ENCODE measurements around the gene LIX1. TPM values are rescaled to one million over a fixed set of nuclear protein-coding genes. Genes with fewer than 3 reads are reported as not detected.

Gene LIX1
- total RNA-seq, 1 experiment from 2014 or later = not detected

DNA sequence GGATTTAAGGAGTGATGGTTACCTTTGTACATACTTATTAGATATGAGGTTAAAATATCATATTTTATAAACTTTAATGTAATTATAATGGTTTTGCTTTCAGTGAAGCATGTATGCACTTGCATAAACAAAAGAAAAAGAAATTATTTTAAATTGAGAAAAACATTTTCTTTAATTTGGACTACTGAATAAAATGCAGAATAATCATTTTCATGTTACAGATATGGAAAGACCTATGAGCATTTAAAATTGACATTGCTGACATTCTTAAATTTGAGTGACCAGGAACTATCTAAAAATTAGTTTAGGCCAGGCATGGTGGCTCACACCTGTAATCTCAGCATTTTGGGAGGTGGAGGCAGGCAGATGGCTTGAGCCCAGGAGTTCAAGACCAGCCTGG, 49.2 kb downstream of the LIX1 start:
- ChIA-PET CTCF (interaction anchor here (0.7 kb wide), 1 partner anchor 1088 kb away, joined by 3 read pairs; no protein-coding TSS in a partner anchor), POLR2A (no interaction called here)
- peaks cover 29% of the 10 kb centered on the region for H3K4me1 Mint-ChIP-seq
- no peak overlapping the region for H3K27ac Mint-ChIP-seq
- no peak overlapping the region for H3K4me3 Mint-ChIP-seq
- no peak for TF ChIP-seq SP1 (CRISPR knock-in tag; conservative IDR thresholded peaks at IDR 0.05)
- TF ChIP-seq, protein P1, sequence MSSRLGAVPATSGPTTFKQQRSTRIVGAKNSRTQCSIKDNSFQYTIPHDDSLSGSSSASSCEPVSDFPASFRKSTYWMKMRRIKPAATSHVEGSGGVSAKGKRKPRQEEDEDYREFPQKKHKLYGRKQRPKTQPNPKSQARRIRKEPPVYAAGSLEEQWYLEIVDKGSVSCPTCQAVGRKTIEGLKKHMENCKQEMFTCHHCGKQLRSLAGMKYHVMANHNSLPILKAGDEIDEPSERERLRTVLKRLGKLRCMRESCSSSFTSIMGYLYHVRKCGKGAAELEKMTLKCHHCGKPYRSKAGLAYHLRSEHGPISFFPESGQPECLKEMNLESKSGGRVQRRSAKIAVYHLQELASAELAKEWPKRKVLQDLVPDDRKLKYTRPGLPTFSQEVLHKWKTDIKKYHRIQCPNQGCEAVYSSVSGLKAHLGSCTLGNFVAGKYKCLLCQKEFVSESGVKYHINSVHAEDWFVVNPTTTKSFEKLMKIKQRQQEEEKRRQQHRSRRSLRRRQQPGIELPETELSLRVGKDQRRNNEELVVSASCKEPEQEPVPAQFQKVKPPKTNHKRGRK (CRISPR knock-in tag; IDR thresholded peaks at IDR 0.05; ENCODE audit: borderline replicate concordance) = no peak
- TF ChIP-seq, protein P2, sequence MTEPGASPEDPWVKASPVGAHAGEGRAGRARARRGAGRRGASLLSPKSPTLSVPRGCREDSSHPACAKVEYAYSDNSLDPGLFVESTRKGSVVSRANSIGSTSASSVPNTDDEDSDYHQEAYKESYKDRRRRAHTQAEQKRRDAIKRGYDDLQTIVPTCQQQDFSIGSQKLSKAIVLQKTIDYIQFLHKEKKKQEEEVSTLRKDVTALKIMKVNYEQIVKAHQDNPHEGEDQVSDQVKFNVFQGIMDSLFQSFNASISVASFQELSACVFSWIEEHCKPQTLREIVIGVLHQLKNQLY (CRISPR knock-in tag; IDR thresholded peaks at IDR 0.05) = no peak
- no peak for TF ChIP-seq GTF2I (CRISPR knock-in tag; conservative IDR thresholded peaks at IDR 0.05)
- no peak for TF ChIP-seq NR3C1 (CRISPR knock-in tag; conservative IDR thresholded peaks at IDR 0.05; ENCODE audit: low read depth)
- TF ChIP-seq KAT7 (CRISPR knock-in tag; IDR thresholded peaks at IDR 0.05; ENCODE audit: borderline replicate concordance) = no peak
- TF ChIP-seq ZNF219 (CRISPR knock-in tag; IDR thresholded peaks at IDR 0.05; ENCODE audit: borderline replicate concordance) = no peak
- TF ChIP-seq OVOL2 (CRISPR knock-in tag; IDR thresholded peaks at IDR 0.05; ENCODE audit: borderline replicate concordance) = no peak
- TF ChIP-seq JUN (CRISPR knock-in tag; IDR thresholded peaks at IDR 0.05) = no peak
- TF ChIP-seq, protein P3, sequence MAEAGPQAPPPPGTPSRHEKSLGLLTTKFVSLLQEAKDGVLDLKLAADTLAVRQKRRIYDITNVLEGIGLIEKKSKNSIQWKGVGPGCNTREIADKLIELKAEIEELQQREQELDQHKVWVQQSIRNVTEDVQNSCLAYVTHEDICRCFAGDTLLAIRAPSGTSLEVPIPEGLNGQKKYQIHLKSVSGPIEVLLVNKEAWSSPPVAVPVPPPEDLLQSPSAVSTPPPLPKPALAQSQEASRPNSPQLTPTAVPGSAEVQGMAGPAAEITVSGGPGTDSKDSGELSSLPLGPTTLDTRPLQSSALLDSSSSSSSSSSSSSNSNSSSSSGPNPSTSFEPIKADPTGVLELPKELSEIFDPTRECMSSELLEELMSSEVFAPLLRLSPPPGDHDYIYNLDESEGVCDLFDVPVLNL (CRISPR knock-in tag; IDR thresholded peaks at IDR 0.05; ENCODE audit: borderline replicate concordance, low read depth) = no peak
- TF ChIP-seq, protein P4, sequence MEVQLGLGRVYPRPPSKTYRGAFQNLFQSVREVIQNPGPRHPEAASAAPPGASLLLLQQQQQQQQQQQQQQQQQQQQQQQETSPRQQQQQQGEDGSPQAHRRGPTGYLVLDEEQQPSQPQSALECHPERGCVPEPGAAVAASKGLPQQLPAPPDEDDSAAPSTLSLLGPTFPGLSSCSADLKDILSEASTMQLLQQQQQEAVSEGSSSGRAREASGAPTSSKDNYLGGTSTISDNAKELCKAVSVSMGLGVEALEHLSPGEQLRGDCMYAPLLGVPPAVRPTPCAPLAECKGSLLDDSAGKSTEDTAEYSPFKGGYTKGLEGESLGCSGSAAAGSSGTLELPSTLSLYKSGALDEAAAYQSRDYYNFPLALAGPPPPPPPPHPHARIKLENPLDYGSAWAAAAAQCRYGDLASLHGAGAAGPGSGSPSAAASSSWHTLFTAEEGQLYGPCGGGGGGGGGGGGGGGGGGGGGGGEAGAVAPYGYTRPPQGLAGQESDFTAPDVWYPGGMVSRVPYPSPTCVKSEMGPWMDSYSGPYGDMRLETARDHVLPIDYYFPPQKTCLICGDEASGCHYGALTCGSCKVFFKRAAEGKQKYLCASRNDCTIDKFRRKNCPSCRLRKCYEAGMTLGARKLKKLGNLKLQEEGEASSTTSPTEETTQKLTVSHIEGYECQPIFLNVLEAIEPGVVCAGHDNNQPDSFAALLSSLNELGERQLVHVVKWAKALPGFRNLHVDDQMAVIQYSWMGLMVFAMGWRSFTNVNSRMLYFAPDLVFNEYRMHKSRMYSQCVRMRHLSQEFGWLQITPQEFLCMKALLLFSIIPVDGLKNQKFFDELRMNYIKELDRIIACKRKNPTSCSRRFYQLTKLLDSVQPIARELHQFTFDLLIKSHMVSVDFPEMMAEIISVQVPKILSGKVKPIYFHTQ (CRISPR knock-in tag; IDR thresholded peaks at IDR 0.05) = no peak
- TF ChIP-seq SMAD3 (CRISPR knock-in tag; IDR thresholded peaks at IDR 0.05; ENCODE audit: borderline replicate concordance) = no peak
- TF ChIP-seq, protein P5, sequence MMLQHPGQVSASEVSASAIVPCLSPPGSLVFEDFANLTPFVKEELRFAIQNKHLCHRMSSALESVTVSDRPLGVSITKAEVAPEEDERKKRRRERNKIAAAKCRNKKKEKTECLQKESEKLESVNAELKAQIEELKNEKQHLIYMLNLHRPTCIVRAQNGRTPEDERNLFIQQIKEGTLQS (CRISPR knock-in tag; conservative IDR thresholded peaks at IDR 0.05) = no peak
- TF ChIP-seq, protein P6, sequence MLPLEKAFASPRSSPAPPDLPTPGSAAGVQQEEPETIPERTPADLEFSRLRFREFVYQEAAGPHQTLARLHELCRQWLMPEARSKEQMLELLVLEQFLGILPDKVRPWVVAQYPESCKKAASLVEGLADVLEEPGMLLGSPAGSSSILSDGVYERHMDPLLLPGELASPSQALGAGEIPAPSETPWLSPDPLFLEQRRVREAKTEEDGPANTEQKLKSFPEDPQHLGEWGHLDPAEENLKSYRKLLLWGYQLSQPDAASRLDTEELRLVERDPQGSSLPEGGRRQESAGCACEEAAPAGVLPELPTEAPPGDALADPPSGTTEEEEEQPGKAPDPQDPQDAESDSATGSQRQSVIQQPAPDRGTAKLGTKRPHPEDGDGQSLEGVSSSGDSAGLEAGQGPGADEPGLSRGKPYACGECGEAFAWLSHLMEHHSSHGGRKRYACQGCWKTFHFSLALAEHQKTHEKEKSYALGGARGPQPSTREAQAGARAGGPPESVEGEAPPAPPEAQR (CRISPR knock-in tag; IDR thresholded peaks at IDR 0.05) = no peak
- no peak for TF ChIP-seq MYBL2 (CRISPR knock-in tag; IDR thresholded peaks at IDR 0.05)
- TF ChIP-seq, protein P7, sequence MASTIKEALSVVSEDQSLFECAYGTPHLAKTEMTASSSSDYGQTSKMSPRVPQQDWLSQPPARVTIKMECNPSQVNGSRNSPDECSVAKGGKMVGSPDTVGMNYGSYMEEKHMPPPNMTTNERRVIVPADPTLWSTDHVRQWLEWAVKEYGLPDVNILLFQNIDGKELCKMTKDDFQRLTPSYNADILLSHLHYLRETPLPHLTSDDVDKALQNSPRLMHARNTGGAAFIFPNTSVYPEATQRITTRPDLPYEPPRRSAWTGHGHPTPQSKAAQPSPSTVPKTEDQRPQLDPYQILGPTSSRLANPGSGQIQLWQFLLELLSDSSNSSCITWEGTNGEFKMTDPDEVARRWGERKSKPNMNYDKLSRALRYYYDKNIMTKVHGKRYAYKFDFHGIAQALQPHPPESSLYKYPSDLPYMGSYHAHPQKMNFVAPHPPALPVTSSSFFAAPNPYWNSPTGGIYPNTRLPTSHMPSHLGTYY (CRISPR knock-in tag; IDR thresholded peaks at IDR 0.05) = no peak
- no peak for TF ChIP-seq GABPB1 (CRISPR knock-in tag; IDR thresholded peaks at IDR 0.05)
- no peak for TF ChIP-seq NFATC4 (CRISPR knock-in tag; IDR thresholded peaks at IDR 0.05)
- TF ChIP-seq, protein P8, sequence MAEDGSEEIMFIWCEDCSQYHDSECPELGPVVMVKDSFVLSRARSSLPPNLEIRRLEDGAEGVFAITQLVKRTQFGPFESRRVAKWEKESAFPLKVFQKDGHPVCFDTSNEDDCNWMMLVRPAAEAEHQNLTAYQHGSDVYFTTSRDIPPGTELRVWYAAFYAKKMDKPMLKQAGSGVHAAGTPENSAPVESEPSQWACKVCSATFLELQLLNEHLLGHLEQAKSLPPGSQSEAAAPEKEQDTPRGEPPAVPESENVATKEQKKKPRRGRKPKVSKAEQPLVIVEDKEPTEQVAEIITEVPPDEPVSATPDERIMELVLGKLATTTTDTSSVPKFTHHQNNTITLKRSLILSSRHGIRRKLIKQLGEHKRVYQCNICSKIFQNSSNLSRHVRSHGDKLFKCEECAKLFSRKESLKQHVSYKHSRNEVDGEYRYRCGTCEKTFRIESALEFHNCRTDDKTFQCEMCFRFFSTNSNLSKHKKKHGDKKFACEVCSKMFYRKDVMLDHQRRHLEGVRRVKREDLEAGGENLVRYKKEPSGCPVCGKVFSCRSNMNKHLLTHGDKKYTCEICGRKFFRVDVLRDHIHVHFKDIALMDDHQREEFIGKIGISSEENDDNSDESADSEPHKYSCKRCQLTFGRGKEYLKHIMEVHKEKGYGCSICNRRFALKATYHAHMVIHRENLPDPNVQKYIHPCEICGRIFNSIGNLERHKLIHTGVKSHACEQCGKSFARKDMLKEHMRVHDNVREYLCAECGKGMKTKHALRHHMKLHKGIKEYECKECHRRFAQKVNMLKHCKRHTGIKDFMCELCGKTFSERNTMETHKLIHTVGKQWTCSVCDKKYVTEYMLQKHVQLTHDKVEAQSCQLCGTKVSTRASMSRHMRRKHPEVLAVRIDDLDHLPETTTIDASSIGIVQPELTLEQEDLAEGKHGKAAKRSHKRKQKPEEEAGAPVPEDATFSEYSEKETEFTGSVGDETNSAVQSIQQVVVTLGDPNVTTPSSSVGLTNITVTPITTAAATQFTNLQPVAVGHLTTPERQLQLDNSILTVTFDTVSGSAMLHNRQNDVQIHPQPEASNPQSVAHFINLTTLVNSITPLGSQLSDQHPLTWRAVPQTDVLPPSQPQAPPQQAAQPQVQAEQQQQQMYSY (CRISPR knock-in tag; IDR thresholded peaks at IDR 0.05) = no peak
- H3K9me3 Mint-ChIP-seq = peaks cover 4% of the 10 kb centered on the region; the same call in 1 of the 2 replicates
- no peak for DNase-seq (ENCODE audit: low spot score)
- H3K36me3 Mint-ChIP-seq = no peaks in the 10 kb centered on the region
- no peak for ATAC-seq
- H3K27me3 Mint-ChIP-seq (ENCODE audit: low read depth) = no peaks in the 10 kb centered on the region
